ENCODE data around the gene S100A8.
"Not testable (repeated sequence)": the region's sequence is repeated elsewhere in the genome, so short reads cannot be mapped to it uniquely, and the experiment has no call there.

The S100A8 gene

DNA sequence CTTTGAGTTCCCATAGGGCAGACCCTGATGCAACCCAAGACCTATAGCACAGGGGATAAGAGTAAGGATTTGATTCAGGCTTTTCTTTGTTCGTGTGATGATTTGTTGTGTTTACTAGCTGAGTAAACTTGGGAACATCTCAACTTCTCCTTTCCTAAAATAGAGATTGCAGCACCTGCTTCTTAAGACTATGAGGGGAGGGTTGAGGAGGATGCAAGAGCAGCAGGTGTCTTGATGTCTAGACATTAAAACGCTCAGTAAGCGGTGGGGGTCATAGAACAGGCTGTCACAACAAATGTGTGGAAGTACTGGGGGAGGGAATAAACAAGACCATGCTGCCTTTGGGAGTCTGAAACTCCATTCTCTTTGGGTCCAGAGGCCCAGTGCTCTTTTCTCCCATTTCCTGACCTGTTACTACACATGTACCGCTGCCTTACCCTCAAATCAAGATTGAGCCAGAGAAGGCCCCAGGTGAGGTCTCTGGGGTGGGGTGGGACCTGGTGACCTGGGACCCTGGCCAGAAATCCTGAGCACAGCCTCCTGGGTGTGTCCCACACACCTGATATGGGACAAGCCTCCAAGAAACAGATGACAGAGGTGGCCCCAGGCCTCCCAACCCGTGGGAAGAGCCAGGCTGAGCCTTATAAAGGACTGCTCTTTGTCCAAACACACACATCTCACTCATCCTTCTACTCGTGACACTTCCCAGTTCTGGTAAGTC lies 25.1 kb upstream of the S100A8 start, which contains the start of gene S100A7A:
TSS of gene S100A7A (plus strand) at position 671 of the 721 bp plus-strand sequence. CDS start 1,563 bp downstream, outside the sequence.
- DNase-seq, result no peak

DNA sequence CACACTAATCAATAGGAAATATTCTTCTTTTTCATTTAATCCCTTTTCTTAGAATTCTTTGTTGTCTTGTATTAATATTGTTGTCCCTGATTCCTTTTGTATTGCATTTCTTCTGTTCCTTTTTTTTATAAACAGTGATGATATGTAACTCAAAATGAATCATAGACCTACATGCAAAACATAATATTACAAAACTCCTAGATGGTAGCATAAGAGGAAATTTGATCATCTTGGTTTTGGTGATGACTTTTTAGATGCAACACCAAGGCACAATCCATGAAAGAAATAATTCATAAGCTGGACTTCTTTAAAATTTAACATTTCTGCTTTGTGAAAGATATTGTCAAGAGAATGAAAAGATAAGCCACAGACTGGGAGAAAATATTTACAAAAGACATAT lies 23.1 kb upstream of the S100A8 start:
- not testable (repeated sequence) for DNase-seq

GRCh38 chr1:153407274-153407673 lies 16.4 kb upstream of the S100A8 start:
- DNase-seq, result not testable (repeated sequence)

- DNase-seq, result not testable (repeated sequence)
Measured at GRCh38 chr1:153405825-153406599, 15.1 kb upstream of the S100A8 start.

DNA sequence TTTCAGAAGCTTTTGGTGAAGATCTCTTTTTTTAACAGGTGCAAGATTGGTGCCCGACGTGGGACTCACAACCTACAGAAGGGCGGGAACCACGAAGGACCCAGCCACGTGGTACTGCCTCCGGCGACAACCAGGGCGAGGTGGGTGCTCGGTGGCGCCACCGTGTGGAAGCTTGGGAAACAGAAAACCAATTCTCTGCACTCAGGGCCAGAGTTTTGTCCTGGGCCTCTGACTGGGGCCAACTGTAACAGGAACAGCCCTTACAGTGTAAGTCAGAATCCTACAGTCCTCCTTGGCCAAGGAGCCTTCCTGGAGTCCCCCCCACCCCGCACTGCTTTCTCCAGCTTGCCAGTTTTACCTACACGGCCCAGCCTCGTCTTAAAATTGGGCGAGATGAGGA lies 13.9 kb upstream of the S100A8 start:
- peak; percentile 50 for DNase-seq

DNA sequence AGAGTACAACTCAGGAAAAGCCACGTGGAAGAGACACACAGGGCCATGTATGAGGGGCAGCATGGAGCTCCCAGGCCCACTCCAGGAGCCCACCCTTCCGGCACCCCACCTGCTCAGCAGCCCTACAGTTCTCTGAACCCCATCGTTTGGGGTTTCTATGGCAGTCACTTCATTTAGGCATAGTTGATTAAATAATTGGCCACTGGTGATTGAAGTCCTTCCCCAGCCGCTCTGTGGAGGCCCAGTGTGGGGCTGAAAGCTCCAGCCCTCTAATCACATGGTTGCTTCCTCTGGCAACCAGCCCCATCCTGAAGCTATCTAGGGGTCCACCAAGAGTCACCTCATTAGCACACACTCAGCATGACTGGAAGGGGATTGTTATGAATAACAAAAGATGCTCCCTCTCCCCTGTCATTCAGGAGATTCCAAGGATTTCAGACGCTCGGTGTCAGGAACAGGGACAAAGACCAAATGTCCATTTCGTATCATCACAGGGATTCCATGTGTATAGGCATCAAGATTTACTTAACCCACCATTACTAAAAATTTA lies 13.3 kb upstream of the S100A8 start:
- no peak for DNase-seq

- no peak for DNase-seq
Measured at GRCh38 chr1:153403421-153404085, 12.7 kb upstream of the S100A8 start.

DNA sequence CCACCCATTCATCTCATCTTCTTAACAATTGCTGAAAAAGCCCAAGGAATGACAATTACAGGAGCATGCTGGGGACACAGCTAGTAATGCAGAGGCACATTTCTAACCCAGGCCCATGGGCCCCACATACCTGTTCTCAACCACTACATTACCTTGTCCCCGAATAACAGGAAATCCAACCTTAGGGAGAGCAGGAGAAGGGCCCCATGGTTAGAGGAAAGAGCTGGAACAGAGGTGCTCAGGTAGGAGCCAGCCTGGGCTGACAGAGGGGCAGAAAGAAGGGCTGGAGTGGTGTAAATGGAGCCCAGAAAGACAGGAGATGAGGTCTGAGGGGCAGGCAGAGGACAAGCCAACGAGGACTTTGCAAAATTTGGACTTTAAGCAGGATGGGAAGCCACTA lies 11.4 kb upstream of the S100A8 start:
- DNase-seq, result no peak

DNA sequence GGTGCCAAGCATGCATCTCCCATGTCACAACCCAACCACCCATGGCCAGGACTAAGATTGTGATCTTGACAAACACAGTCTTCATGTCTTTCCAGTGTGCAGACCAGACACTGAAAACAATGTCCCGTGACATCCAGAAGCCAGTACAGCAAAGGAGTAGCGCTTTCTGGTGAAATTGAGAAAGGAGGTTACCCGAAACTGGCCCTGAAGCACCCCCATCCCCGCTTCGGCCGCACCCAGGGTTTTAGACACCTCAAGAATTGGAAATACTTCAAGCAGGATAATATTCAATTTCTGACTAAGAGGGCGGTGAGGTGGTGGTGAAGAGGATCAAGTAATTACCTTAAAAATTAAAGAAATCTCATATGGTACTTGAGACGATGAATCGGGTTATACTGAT lies 10.6 kb upstream of the S100A8 start:
- DNase-seq, result no peak

- peak; percentile 76 for DNase-seq
Measured at GRCh38 chr1:153400244-153400643, 9.4 kb upstream of the S100A8 start.

GRCh38 chr1:153399401-153400055 lies 8.7 kb upstream of the S100A8 start:
- DNase-seq, result no peak

DNA sequence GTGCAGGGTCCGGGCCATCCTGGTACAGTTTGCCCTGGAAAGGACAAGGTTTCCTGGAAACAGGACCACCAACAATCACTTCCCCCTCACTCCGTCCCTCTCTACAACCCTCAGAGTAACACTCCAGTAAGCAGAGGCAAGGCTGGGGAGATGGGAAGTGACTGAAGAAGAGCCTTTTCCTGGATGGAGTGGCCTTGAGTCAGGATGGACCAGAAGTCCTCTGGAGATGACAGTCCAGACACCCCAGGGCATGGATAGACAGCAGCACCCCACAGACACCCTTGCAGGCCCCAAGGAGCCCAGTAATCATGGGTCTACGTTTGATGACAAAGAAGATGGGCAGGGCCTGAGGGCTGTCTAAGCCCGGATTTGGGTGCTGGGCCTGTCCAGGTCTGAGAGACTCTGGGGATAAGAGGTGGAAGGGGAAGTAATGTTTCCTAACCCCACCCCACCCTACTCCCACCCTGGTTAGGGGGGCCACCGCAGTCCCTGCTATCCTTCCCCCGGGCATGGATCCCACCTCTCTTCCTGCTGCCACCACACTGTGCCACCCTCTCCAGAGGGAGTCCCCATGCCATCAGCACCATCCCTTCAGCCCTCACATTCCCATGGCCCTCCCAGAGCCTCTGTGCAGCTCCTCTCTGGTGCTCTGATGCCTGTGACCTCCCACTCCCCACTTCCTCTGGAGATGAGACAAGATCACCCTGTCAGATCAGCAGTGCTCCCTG lies 7.2 kb upstream of the S100A8 start:
- no peak for DNase-seq

DNA sequence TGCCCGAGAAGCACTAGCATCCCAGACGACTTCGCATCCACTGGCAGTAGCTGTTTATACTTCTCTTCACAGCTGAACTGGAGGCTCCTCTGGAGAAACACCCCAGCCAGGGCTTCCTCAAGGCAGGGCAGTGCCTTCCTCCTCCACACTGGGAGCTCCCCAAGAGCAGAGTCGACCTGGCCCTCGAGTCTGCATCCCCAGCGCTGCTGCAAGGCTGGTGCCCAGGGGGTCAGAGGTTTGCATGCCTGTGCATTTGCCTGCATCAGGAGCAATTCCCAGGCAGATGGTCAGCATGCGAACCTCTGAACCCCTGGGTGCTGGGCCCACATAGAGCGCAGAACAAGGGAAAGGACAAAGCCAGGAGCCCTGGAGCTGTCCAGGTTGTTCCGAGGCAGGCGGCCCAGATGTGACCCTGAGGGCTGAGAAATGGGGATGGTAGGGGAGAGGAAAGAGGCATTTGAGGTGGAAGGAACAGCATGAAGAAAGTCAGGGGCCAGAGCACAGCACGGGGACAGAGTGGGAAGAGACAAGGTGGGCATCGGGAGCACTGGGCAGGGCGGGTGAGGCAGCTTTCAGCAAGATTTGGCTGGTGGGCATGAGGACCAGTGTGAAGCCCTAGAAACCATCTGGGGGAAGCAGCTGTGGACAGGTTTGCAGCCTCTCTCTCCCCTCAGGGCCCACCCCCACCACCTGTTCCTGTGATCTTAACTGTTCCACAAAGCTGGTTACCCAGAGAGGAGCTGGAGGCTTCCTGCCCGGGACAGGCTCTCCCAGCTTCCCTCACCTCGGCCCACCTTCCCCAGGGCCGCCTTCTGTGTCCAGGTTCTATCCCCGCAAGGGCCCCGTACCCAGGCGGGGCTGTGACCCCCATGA lies 6.4 kb upstream of the S100A8 start:
- DNase-seq, result peak; percentile 64

- no peak for DNase-seq
Measured at GRCh38 chr1:153396461-153396860, 5.6 kb upstream of the S100A8 start.

DNA sequence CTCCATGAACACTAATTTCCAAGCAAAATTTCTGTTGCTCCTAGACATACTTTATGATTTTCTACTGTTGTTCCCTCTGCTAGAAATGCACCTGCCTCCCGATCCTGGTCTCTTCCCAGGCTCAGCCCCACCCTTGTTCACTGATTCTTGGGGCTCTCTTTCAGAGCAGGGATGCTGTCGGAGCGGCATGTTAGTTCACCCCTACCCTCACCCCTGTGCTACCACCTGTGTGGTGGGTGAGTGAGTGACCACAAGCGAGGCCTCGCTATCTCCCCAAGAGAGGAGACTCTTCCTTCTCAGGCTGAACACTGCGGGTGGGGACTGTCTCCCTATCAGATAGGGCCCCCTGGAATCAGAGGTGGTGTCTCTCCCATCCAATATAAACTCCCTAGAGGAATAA lies 4.9 kb upstream of the S100A8 start:
- no peak for DNase-seq

DNA sequence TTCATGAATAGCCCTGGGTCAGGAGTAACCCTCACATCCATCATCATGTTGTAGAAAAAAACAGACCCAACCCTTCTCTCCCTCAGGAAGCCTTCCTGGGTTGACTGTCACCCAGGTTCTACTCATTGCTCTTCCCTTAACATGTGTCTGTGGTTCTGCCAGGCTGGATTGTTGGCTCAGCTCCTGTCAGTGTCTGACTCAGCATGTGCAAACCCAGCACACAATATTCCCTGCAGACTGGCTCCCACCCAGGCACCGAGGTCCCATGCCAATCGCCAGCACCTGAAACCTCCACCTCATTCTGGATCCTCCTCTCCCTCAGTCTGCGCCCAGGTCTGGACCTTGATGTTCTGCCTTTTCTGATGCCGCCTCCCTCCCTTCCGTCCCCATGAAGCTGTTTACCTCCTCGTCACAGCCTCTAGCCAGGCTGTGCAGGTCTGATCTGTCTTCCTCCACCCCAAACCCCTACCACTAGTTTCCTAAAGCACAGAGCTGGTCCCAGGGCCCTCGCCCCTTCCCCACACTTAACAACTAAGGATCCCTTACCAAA lies 4.3 kb upstream of the S100A8 start:
- DNase-seq, result no peak

DNA sequence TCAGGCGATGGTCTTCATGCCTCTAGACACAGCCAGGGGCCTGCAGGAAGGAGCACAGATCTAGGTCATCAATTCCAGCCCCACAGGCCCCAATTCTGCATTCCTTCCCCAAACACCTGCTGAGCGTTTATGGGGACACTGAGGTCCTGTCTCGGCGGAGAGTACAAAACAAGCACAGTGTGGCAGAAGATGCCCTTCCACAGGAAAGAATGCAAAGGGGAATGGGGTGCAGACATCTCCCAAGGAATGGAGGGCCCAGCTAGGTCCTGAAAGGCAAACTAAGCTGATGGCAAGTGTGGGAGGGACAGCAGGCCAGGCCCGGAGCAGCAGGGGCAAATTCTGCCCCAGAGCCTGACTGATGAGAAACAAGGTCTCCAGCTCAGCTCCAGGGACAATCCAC lies 3.5 kb upstream of the S100A8 start:
- DNase-seq, result no peak

DNA sequence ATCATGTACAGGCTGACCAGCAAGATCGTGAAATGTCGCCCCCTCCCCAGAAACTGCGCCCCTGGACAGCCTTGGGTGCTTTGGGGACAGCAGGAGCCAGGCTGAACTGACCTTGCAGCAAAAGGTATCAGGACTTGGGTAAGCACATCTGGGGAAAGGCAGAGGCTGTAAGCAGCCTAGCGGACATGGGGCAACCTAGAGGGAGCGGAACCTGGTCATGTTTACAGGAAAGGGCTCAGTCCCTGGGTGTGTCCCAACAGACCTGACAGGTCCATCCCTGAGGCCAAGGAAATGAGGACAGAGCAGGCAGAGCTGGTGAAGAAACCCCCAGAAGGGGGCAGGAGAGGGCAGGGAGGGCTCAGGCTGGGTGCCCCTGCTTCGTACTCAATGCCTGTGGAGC lies 3.1 kb upstream of the S100A8 start:
- peak; percentile 48 for DNase-seq

DNA sequence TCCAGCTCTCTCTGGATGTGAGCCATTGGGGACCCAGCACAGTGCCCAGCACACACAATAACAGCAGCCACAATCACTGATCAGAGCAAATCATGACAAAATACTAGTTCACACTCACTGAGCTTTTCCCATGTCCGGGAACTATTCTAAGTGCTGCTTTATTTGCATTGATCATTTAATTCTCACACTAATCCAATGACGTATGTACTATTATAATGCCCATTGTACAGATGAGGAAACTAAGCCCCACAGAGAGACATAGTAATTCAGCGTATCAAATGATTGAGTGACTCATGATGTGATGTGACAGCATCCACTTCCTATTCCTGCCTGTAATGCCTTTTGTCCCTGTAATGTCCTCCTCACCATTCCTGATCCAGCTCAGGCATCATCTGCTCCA lies 1.9 kb upstream of the S100A8 start:
- no peak for DNase-seq

- DNase-seq, result no peak
Measured at GRCh38 chr1:153392258-153392657, 1.4 kb upstream of the S100A8 start.

Measured in NCI-H69 (cell line).